CD4-positive, alpha-beta T cell treated with Interleukin-15 for 1 hour (primary cell): Measurements from ENCODE around the gene MAGEA1.
A peak's percentile ranks its signal among the peaks of the same experiment; 100 is the strongest.
"Not testable (repeated sequence)": the region's sequence is repeated elsewhere in the genome, so short reads cannot be mapped to it uniquely, and the experiment has no call there.

Experiments used
- DNase-seq: peaks from one replicate; pipeline ENCODE4 v3.0.0-alpha.2; 2020

The MAGEA1 gene

GRCh38 chrX:153179131-153179530 lies at the start of gene MAGEA1:
MAGEA1 (plus strand) TSS chrX:153179284; CDS start chrX:153182390, 3,106 bp downstream.
- no peak for DNase-seq

DNA sequence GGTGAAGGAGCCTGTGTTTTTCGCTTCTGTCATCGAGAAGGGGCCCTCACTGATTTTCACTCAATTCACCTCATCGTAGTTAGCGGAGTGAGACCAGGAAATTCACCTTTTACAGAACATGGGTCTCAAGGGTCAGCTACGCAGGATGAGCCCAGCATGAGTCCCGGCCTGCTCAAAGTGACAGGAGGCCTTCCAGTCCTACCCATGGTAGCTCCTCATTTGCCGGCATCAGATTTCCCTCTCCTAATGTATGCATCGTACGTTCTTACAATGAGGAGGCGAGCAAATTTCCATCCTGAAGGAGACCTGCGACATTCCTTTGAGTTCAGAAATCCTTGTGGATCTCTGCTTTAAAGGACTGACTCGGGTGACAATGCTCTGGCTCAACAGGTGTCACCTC lies 46.2 kb upstream of the MAGEA1 start:
- not testable (repeated sequence) for DNase-seq

- not testable (repeated sequence) for DNase-seq
Observed at GRCh38 chrX:153139074-153139473, 40.0 kb upstream of the MAGEA1 start.

GRCh38 chrX:153146288-153146687 lies 32.8 kb upstream of the MAGEA1 start:
- DNase-seq = not testable (repeated sequence)

GRCh38 chrX:153153516-153153915 lies 25.6 kb upstream of the MAGEA1 start:
- DNase-seq = no peak

GRCh38 chrX:153157450-153157849 lies 21.6 kb upstream of the MAGEA1 start:
- DNase-seq = no peak

DNA sequence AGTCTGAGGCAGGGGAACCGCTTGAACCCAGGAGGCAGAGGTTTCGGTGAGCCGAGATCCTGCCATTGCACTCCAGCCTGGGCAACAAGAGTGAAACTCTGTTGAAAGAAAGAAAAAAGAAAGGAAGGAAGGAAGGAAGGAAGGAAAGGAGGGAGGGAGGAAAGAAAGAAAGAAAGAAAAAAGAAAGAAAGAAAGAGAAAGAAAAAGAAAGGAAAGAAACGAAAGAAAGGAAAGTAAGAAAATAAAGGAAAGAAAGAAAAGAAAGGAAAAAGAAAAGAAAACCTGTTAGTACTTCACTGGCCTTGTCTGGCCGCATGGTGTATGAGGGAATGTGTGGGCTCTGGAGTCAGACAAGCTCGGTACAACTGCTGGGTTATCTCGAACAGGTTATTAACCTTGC lies 20.8 kb upstream of the MAGEA1 start:
- no peak for DNase-seq

DNA sequence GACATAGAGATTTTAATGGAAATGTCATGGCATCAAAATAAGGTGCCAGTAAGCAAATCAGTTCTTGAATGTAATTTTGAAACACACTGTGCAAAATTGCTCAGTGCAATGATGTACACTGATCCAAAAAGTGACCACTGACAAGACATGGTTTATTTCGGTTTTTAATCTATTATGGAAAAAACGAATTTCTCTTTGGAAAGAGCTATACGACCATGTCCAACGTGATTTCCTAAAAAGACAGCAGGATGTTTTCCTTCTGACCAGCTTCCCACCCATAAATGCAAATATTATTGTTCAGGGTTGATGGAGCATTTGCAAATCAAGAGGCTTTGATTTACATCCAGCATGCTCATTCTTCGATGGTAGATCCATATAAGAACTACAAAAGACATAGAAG lies 17.1 kb upstream of the MAGEA1 start:
- no peak for DNase-seq

- DNase-seq = no peak
Observed at GRCh38 chrX:153164733-153165132, 14.4 kb upstream of the MAGEA1 start.

DNA sequence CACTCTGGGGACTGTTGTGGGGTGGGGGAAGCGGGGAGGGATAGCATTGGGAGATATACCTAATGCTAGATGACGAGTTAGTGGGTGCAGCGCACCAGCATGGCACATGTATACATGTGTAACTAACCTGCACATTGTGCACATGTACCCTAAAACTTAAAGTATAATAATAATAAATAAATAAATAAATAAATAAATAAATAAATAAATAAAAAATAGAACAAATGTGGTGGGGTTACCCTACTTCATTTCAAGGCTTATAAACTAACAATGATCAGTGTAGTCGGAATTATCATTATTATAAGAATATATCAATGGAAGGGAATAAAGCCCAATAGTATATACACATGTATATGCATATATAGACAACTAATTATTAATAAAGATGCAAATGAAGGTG lies 10.7 kb upstream of the MAGEA1 start:
- not testable (repeated sequence) for DNase-seq

DNA sequence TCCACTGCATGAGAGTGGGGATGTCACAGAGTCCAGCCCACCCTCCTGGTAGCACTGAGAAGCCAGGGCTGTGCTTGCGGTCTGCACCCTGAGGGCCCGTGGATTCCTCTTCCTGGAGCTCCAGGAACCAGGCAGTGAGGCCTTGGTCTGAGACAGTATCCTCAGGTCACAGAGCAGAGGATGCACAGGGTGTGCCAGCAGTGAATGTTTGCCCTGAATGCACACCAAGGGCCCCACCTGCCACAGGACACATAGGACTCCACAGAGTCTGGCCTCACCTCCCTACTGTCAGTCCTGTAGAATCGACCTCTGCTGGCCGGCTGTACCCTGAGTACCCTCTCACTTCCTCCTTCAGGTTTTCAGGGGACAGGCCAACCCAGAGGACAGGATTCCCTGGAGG lies 2.7 kb downstream of the MAGEA1 start:
- DNase-seq = no peak

GRCh38 chrX:153184787-153185186 lies 5.7 kb downstream of the MAGEA1 start:
- DNase-seq = no peak

DNA sequence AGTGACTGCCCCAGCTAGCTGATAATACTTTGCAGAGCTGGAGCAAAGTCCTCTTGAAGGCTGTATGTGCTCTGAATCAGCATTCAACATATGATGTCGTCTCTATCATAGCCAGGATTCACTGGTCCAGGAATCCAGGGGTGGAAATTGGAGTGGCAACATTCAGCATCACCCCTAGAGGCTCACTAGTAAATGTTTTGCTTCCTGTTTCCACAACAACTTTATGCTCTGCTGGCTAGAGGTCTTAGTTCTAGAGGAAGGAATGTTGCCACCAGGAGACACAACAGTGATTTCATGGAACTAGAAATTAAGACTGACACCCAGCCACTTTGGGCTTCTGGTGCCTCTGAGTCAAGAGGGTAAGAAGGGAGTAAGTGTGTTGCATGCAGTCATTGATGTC lies 11.3 kb downstream of the MAGEA1 start:
- no peak for DNase-seq

GRCh38 chrX:153200462-153200861 lies 21.4 kb downstream of the MAGEA1 start:
- DNase-seq = no peak

GRCh38 chrX:153206425-153207046 lies 27.5 kb downstream of the MAGEA1 start:
- DNase-seq = no peak

GRCh38 chrX:153209347-153209746 lies 30.3 kb downstream of the MAGEA1 start:
- no peak for DNase-seq

DNA sequence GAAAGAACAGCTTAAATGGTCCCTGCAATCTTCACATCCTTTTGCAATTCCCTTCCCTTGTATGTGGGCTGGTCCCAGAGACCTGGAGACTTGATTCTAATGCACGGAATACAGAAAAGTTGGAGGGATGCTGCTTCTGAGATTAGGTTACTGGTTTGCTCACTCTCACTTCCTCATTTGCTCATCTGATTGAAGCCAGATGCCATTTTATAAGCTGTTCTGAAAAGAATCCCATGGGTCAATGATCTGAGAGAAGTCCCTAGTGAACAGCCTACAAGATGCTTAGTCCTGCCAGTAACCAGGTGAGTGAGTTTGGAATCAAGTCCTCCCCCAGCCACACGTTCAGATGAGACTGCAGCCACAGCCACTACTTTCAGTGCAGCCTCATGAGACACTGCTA lies 35.9 kb downstream of the MAGEA1 start:
- DNase-seq = no peak

- no peak for DNase-seq
Observed at GRCh38 chrX:153216926-153217325, 37.8 kb downstream of the MAGEA1 start.

DNA sequence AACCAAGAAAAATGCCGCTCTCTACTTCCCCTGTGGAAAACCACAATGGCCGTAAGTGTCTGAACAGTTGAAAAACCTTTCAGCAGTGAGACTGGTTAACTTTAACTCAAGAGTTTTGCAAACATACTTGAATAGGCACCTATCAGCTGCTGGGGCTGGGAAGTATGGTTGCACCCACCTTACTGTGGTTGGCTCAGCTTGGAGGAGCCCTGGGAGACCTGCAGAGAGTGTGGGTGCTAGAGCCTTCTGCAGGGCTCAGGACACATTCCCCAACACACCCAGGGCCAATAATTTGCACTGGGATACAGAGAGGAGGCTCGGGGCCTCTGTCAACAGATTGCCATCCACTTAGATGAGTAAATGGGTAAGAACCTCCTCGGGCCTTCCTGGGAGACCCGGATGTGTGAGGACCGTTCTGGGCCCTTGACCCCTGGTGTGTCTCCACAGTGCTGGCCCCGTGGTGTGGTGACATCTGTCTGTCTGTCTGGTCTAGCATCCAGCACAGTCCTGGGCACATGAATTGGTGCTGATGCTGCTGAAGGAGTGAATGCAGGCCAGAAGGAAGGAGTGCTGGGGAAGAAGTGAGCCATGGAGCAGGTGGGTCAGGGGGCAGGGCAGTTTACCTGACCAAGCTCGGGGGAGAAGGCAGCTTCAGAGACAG lies 46.5 kb downstream of the MAGEA1 start:
- no peak for DNase-seq

DNA sequence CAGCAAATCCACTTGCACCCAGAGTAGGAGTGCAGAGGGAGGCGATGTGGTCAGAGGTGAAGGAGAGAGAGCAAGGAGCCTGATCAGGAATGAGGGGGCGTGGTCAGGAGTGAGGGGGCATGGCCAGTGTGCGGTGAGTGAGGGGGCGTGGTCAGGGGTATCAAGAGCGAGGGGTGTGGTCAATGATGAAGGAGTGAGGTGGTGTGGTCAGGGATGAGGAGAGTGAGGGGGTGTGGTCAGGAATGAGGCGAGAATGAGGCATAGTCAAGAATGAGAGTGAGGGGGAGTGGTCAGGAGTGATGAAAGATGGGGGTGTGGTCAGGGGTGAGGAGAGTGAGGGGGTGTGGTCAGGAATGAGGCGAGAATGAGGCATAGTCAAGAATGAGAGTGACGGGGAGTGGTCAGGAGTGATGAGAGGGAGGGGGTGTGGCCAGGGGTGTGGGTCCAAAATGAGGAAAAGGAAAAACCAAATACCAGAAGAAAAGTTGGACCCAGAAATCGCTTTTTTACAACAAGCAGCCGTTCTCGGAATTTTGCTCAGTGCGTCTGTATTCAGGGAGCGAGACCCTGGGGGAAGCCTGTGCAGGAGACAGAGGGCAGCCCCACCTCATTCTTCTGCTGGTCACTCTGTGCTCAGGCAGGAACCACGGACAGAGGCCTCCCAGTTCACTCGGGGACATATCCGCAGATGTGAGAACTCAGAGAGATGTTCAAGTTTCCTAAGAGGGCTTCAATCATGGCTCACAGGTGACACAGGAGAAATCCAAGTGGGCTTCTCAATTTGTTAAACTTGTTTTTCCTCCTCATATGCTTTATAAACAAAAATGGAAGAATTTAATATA lies 47.5 kb downstream of the MAGEA1 start:
- DNase-seq = peak; percentile 45
